ENCODE results near the gene GALK1.

GALK1 gene

DNA sequence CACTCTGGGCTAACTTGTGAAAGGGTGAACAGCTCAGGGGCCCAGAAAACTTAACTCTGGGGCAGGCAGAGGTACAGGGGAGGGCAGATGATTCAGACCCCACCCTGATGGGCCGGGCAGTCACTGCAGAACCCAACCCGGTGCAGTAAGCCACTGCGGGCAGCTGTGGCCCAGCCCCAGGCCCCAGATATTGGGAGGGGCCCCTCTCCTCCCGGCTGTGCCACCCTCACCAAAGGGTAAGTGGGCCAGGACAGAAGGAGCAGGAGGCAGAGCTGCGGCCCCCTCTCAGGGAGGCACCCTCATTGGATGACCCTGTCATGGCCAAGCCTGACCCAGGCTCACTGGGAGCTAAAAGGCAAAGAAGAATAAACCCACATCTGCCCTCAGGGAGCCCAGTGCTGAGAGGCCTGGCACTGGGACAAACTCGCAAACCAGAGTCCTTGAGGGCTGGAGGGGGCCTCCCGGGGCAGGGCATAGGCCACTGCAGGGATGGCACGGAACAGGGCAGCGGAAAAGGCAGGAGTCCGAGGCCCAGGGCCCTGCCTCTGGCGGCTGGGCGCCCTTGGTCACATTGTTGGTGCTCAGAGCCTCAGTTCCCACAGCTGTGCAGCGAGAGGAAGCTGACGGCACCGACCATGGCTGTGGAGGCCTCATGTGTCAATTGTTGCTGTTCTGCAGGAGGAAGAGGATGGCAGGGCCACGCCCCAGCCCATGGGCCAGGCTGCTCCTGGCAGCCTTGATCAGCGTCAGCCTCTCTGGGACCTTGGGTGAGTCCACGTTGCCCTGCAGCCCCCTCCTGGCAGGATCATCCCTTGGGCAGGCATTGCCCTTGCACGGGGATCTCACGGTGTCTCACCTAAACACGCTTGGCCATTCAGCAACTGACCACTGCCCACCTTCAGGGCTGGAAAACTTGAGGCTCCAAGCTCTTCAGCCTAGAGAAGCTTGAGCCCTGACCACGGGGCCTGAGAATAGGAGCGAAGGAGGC, 40.7 kb downstream of the GALK1 start:
- DNase-seq (ENCODE audit: low spot score), result no peak

DNA sequence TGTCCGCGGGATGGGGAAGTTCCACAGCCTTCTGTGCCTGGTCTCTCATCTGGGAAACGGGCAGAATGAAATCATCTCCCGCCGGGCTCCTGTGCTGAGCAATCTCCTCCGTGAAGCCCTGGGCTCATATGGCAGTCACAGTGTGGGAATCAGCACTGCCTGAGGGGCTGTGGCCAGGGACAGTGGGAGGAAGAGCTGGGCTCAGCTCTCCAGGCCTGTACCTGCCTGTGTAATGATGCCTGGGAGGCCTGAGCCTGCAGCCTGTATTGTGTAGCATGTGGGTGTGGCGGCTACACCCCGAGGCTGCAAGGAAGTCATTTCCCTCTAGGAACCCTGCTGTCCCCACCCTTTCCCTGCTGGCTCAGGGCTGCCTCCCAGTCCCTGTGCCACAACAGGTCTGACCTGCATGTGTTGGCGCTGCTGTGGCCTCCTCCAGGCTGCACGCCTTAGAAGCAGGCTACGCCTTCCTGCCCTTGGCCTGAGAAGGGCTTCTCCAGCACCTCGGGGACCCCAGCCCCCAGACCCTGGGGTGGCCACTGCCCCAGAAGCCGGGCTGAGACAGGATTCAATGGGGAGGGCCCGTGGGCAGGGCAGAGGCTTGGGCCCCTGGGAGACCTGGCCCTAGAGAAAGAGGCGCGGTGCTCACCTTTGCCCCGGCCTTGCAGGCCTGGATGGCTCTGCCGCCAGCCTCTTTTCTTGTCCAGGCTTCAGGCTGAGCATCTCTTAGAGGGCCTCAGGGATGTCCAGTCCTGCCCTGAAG, 41.6 kb downstream of the GALK1 start:
- DNase-seq (ENCODE audit: low spot score), result no peak

DNA sequence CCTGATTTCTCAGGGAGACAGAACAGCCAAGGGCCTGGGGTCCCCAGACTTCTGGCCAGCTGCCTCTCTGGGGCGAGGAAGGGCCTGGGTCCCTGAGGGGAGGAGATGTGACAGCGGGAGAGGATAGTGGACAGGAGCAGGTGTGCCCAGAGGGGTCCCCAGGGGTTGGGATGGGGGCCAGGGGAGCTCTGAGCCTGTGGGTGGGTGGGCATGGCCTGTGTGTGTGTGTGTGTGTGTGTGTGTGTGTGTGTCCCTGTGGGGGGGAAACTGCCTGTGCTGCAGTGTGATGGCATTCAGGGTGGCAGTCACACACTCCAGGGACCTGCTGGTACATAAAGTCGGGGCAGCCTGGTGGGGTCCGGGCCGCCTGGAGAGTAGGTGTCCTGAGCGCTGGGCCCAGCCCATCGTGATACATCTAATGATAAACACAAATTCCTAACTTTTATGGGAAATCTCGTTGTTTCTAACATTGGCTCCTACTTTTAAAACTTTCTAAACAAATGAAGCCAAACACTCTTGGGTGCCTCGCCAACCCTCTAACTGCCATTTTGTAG, 42.4 kb downstream of the GALK1 start:
- no peak for DNase-seq (ENCODE audit: low spot score)

GRCh38 chr17:75722076-75722475, 42.9 kb downstream of the GALK1 start:
- DNase-seq (ENCODE audit: low spot score), result no peak

- DNase-seq (ENCODE audit: low spot score), result no peak
Measured at GRCh38 chr17:75721463-75722011, 43.5 kb downstream of the GALK1 start.

DNA sequence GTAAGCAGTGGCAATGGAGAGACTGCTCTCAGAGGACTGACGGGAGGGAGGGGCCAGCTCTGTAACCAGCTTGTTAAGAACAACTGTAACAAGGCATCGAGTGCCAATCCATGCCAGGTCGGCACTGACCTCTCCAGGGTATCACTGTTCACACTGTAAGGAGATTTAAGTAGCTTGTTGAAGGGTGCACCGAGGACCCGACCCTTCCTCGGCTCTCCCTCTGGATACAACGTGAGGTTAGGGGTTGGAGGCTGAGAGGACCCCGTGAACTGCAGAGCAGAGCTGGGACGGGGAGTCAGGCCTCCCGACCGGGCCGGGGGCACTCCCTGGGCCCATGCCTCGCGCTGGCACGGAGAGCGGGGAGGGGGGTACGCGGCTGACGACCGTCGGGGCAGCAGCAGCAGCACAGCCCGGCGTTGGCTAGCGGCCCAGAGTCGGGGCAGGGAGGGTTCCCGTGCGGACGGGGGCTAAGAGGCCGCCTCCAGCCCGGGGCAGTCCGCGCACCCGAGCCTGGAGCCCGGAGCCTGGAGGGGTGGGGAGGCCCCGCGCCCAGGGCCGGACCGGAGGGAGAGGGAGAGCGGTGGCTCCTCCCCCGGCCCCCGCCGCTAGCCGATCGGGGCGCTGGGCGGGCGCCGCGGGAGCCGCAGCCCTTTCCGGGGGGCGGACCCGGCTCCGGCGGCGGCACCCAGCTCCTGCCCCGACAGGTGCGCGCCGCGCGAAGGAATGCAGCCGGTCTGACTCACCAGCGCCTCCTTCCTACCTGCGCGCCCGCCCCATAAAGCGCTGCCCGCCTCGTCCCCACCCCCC, 44.1 kb downstream of the GALK1 start, which contains the start of gene ITGB4:
Gene ITGB4, plus strand, starts transcription at position 804 of the 807 bp plus-strand sequence. CDS start 3,245 bp downstream, outside the sequence.
- peak; percentile 25 for DNase-seq (ENCODE audit: low spot score)

GRCh38 chr17:75719732-75720131, 45.3 kb downstream of the GALK1 start:
- DNase-seq (ENCODE audit: low spot score), result no peak

GRCh38 chr17:75712446-75712845, 52.5 kb downstream of the GALK1 start:
- DNase-seq (ENCODE audit: low spot score), result no peak
